CD4-positive, alpha-beta T cell treated with Interleukin-21 for 1 hour (primary cell): Measurements from ENCODE around the gene CYTH2.
A peak's percentile ranks its signal among the peaks of the same experiment; 100 is the strongest.
"Not testable (repeated sequence)": the region's sequence is repeated elsewhere in the genome, so short reads cannot be mapped to it uniquely, and the experiment has no call there.

Source experiments
- DNase-seq: peaks from one replicate; pipeline ENCODE4 v3.0.0-alpha.2; 2020

CYTH2 gene

DNA sequence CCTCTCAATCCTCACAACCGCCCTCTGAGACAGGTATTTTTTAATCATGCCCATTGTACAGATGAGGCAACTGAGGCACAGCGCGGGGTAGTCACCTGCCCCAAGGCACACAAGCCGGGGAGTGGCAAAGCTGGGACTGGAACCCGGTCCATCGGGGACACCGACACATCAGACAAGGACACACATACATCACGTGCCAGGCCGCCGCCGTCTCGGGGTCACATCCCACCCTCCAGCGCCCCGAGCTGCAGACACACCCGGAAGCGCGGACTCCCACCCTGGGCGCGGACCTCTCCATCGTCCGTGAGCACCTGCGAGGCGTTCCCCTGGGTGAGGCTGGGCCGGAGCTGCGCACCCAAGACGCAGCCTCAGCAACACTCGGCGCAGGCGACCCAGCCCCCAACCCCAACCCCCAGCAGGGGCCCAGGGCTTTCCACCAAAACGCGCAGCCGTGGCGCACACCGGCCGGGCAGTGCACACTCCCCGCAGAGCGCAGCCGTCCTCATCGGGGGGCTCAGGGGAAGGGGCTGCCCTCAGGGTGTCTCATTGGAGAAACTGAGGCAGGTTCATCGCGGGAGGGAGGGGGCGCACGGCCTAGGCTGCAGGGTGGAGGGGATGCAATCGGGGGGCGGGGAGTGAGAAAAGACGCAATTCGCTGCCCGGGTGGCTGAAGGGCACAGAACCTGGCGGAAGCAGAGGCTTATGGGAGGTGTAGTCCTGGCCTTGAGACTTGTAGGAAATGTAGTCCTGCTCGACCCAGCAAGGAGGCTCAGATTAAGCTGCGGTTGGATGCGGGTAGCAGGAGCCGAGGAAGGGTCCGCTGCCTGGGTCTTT, 44.3 kb downstream of the CYTH2 start:
- DNase-seq: peak; percentile 83

GRCh38 chr19:48514123-48514458, 44.9 kb downstream of the CYTH2 start:
- no peak for DNase-seq

- DNase-seq: no peak
Observed at GRCh38 chr19:48516536-48516935, 47.4 kb downstream of the CYTH2 start.

DNA sequence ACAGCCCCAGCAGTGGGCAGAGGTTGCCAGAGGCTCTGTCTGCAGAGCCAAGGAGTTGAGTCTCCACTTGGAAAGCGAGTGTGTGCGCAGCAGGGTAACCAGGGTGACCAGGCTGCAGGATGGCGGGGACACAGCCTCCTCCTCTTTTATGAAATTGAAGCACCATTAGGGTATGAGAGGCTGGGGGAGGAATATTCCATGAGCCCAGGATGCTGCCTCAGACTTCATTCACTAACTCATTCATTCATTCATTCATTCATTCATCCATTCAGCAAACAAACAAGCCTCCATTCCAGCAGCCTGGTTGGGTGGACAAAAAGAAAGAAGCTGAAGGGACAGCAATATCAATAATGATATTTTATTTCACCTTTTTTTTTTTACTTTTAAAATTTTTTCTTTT, 49.0 kb downstream of the CYTH2 start:
- DNase-seq: no peak

- not testable (repeated sequence) for DNase-seq
Observed at GRCh38 chr19:48519426-48519825, 50.3 kb downstream of the CYTH2 start.

DNA sequence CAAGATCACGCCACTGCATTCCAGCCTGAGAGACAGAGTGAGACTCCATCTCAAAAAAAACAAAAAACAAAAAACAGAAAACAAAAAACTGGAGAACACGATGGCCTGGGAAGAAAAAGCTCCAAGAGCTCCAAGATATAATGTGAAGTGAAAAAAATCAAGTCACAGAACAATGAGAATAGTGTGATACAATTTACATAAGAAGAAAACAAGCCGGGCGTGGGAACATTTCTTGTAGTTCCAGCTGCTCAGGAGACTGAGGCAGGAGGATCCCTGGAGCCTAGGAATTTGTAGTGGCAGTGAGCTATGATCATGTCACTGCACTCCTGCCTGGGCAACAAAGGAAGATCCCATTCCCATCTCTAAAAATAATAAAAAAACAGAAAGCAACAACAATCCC, 51.0 kb downstream of the CYTH2 start:
- no peak for DNase-seq

DNA sequence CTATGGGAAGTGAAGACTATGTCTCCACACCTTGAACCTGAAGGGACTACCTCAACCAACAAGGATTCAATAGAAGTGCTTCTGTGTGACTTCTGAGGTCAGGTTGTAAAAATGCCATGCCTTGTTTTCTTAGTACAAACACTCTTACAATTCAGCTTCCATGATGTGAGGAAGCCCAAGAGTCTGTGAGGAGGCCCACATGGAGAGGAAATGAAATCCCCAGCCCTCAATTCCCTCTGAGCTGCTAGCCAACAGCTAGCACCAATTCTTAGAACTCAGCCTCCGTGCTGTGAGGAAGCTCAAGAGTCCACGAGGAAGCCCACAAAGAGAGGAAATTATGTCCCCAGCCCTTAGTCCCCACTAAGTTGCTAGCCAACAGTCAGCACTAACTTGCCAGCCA, 55.1 kb downstream of the CYTH2 start:
- DNase-seq: no peak

- no peak for DNase-seq
Observed at GRCh38 chr19:48524732-48525131, 55.6 kb downstream of the CYTH2 start.

DNA sequence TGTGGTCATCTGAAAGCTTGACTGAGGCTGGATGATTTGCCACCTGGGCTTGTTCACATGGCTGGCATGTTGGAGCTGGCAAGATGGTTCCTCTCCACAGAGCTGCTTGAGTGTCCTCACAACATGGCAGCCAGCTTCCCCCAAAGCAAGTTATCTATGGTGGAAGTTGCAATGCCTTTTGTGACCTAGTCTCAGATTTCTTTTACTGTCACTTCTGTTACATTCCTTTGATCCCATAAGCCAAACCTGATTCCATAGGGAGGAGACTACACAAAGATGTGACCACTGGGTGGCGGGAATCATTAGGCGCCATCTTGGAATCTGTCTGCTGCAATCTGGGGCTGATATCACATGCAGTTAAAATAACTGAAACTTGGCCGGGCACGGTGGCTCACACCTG, 60.0 kb downstream of the CYTH2 start:
- no peak for DNase-seq

GRCh38 chr19:48530066-48530720, 61.0 kb downstream of the CYTH2 start:
- DNase-seq: no peak

- DNase-seq: no peak
Observed at GRCh38 chr19:48530770-48531169, 61.6 kb downstream of the CYTH2 start.
